GM13977 (cell line): ENCODE results near the gene KDM8.

Source experiments
- DNase-seq: peaks from one replicate; pipeline ENCODE4 v3.0.0; 2012; ENCODE audit warnings: low spot score
- in situ Hi-C: fragments of 300-500 bp; cut with MboI; formaldehyde crosslinking; loops from one replicate; pipeline ENCODE4 v1.12.0; 2022; ENCODE audit warnings: low sequenced_read_pairs, low pct_unique_long_range_greater_than_20kb, mixed read lengths, inconsistent platforms; ENCODE audit not compliant: unreplicated experiment
- TF ChIP-seq, protein P1 (sequence below): IDR thresholded peaks from 2 replicates; pipeline ENCODE4 v1.5.1; 2012; ENCODE audit warnings: mild to moderate bottlenecking, control low read depth; ENCODE audit not compliant: insufficient read depth; ENCODE audit errors: extremely low read depth, missing control alignments

KDM8 gene

DNA sequence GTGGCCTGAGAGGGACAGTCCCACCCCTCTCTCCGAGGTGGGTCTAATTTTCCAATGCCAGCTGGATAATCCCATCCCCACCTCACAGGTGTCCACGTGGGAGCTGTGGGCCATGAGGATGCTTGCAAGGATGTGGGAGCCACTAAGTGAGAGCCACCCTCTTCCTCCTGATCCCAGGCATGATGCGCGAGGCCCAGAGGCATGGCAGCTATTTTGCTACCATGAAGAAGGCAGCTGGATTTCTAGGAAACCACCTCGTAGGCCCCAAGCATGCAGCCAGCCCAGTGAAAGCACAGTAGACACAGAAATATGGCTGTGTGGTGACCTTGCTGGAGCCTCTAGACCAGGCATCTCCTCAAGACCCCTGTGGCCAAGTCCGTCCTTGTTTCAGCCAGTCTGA lies 20.4 kb downstream of the KDM8 start:
- in situ Hi-C loops = no loop called here
- DNase-seq = no peak
- TF ChIP-seq, protein P1, sequence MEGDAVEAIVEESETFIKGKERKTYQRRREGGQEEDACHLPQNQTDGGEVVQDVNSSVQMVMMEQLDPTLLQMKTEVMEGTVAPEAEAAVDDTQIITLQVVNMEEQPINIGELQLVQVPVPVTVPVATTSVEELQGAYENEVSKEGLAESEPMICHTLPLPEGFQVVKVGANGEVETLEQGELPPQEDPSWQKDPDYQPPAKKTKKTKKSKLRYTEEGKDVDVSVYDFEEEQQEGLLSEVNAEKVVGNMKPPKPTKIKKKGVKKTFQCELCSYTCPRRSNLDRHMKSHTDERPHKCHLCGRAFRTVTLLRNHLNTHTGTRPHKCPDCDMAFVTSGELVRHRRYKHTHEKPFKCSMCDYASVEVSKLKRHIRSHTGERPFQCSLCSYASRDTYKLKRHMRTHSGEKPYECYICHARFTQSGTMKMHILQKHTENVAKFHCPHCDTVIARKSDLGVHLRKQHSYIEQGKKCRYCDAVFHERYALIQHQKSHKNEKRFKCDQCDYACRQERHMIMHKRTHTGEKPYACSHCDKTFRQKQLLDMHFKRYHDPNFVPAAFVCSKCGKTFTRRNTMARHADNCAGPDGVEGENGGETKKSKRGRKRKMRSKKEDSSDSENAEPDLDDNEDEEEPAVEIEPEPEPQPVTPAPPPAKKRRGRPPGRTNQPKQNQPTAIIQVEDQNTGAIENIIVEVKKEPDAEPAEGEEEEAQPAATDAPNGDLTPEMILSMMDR = no peak

DNA sequence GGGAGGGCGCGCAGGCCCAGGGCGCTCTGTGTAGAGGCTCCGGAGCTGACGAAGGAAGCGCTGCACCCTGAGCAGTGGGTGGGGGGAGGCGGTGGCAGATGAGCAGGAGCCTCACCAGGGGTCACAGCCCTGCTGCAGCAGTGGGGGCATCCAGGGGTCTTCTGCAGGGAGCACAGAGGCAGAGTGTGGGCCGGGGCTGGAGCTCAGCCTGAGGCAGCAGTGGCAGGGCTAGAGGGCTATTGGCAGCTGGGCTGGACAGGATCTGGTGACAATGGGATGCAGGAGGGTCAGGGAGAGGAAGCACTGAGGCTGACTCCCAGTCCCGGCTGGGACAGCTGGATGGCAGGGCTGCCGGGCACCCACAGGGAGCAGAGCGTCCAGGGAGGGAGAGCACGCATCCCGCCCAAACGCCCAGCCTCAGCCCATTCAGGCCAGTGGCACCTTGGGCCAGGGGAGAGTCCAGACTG lies 21.0 kb downstream of the KDM8 start:
- in situ Hi-C loops = no loop called here
- TF ChIP-seq, protein P1 = no peak

DNA sequence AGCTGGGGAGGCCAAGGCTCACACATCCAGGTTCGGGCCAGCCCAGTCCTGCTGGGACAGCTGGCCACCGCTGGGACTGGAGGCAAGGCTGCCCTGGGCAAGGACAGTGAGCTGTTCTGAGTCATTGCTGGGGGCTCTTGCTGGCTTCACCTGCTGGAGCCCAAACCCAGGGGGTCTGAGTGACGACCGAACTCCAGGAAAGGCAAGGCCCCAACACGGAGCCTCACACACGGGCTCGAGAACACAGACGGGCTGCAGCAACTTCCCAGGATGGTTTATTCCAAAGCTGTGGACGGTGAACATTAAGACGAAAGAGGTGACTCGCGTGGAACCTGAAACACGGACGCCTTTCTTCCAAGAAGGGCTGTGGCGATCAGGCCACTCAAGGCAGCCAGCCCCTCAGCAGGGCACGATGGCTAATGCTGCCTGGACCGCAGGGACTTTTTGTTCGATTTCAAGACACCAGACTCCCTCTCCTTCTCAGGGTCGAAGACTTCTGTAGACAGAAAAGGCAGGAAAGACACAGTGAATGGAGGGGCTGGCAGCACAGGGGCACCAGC lies 21.5 kb downstream of the KDM8 start:
- no peak for DNase-seq
- in situ Hi-C loops = no loop called here
- TF ChIP-seq, protein P1 = no peak

More for the DNA sequence above, 21.0 kb downstream of the KDM8 start:
- no peak for DNase-seq

DNA sequence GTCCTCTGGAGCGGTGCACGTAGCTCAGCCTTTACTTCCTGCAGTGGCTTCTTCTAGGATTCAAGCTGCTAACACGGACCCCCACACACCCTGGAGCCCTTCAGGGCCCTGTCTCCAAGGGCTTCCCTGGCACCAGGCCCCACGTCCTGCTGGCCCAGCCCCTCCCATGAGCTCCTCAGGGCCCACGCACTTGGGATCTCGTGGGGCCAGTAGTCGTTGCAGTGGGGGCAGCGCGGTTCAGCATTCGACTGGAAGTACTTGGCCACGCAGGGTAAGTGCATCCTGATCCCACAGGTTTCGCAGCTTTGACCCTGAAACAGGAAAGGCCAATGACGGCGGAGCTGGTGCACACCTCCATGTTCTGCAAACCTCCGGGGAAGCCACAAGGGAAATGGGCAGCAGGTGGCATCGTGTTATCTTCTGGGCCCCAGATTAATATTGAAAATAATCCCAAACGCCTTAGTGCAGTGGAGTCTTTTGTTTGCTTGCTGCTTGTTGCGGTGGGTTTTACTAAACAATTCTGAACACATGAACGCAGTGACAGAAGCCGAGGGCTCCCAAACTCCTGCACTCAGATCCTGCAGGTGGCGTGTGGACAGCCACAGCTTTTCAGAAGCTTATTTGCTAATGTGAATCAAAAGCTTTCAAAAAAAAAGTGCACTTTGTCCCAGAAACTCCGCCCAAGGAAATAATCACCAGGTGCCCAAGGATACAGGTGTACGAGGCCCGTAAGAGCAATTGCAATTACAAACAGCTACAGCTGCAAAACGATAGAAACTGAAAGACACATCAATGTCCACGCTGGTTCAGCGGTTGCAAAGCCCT lies 22.4 kb downstream of the KDM8 start:
- in situ Hi-C loops = no loop called here
- no peak for DNase-seq
- TF ChIP-seq, protein P1 = no peak

DNA sequence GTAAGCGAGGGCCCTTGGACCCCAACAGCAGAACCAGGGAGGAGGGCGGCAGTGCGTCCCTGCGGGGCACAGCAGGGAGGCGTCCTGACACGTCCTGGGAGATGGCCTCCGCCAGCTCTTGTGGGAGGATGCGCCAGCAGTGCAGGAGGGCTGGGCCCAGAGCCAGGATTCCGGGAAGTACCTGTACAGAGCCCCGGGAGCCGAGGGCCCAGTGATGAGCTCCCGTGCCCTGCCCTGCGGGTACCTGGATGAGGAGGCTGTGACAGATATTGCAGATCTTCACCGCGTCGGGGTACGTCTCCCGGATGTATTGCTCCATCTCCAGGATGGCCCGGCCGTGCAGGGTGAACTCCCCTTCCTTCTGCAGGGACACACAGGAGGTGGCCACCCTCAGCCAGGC lies 23.1 kb downstream of the KDM8 start:
- DNase-seq = no peak
- TF ChIP-seq, protein P1 = no peak
- in situ Hi-C loops = no loop called here

DNA sequence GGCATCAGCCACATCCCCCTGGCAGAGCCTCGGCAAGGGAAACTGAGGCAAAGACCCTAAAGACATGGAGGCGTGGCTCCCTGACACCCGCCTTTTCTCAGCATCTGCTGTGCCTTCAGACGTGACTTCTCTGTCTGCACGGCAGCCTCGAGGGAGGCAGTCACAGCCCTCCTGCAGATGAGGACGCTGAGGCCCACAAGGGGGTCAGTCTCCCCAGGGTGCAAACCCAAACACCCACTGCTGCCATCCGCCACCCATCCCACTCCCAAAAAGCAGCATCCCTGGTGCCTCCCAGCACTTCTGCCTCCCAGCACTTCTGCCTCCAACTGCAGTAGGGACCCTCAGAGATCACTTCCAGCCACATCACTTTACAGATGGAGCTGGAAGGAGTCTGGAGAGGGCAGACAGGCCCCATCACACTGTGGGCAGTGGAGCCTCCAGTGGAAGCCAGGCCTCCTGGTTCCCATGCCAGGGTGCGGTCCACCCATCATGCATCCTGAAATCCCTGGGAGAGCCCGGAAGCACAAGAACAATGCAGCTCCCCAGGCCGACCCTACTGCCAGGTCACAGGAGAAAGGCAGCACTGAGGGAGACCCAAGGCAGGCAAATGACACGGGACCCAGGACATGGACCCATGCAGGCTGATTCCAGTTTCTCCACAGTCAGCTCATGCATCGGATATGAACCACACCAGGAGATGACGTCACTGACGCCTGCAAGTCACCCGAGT lies 23.8 kb downstream of the KDM8 start:
- TF ChIP-seq, protein P1 = no peak
- in situ Hi-C loops = no loop called here
- no peak for DNase-seq
